GM18861 (cell line): Measurements from ENCODE around the gene BGN.

Experiments
- ATAC-seq: cut with Tn5 transposase; IDR thresholded peaks from one replicate; pipeline ENCODE4 v1.9.1; 2021; ENCODE audit not compliant: unreplicated experiment

The BGN gene

DNA sequence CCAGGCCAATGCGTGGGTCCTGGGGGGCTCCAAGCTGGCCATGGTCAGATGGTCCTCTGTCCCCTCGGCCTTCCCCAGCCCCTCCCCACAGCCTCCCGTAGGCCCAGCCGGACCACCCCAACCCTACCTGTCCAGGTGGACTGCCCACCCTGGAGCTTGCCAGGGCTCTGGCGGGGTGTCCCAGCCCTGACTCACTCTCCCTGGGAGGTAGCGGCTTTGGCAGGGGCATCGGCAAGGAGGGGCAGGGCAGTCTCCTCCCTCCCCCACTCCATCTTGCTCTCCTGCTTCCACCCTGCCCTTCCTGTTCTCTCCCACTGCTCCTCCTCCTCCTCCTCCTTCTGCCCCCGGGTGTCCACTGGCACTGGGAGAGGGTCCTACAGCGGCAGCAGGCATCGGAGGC lies 7.4 kb downstream of the BGN start:
- no peak for ATAC-seq

GRCh38 chrX:153502796-153503195 lies 8.0 kb downstream of the BGN start:
- ATAC-seq, result no peak

GRCh38 chrX:153504445-153505016 lies 9.8 kb downstream of the BGN start:
- no peak for ATAC-seq

- ATAC-seq, result no peak
Measured at GRCh38 chrX:153505361-153505760, 10.6 kb downstream of the BGN start.

DNA sequence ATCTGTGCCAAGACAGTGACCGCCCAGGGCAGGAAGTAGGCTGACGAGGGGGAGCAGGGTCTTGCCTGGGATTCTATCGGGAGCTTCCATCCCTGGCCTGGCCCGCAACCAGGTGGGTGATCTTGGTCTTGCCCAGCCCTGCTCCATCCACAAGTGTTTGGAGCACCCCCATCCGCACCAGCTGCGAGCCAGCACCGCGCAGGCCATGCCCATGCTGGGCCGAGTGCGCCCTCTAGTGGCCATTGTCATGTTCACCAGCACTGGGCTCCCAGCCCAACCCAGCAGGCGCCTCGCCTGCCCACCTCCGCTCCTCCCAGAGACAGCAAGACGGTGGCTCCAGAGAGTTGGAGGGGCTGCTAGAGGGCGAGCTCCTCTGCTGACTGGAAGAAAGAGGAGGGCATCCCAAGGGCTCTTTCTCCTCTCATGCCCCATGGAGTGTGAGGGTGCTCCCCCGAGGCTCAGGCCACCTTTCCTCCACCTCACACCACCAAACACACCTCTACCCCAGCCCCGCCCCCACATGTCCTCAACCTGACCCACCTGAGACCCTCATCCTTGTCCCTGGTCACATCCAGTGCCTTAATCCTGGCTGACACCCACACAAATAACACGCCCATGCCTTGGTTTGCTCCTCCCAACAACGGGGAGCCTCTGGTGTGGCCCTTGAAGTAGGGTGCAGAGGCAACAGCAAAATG lies 12.9 kb downstream of the BGN start:
- ATAC-seq, result peak; percentile 81

DNA sequence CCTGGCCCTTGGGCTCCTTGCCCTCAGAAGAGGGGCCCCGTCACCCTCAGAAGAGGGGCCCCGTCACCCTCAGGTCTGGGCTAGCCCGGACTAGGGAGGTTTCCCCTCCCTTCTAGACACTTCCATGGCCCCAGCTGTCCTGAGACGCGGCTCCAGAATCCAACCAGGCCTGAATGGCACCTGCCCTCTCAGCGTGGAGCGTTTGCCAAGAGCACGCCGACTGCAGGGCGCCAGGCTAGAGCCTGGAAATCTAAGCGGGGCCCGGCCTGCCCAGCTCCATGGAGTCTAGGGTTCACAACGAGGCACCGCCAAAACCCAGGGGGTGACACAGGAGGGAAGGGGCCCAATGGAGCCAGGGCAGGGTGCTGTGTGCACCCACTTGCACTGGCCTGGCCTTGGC lies 14.8 kb downstream of the BGN start:
- ATAC-seq, result no peak

- no peak for ATAC-seq
Measured at GRCh38 chrX:153510383-153510782, 15.6 kb downstream of the BGN start.

GRCh38 chrX:153511784-153512500 lies 17.2 kb downstream of the BGN start:
- no peak for ATAC-seq

GRCh38 chrX:153512501-153512893 lies 17.7 kb downstream of the BGN start:
- ATAC-seq, result no peak

DNA sequence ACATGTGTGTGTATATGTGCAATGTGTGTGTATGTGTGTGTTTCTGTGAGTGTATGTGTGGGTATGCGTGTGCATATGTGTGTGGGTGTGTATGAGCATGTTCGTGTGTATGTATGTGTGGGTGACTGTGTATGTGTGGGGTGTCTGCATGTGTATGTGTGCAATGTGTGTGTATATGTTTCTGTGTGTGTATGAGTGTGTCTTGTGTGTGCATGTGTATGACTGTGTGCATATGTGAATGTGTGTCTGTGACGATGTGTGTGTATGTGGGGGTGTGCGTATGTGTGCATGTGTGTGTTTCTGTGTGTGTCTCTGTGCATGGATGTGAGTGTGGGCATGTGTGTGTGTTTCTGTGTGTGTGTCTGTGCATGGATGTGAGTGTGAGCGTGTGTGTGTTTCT lies 18.5 kb downstream of the BGN start:
- no peak for ATAC-seq

- no peak for ATAC-seq
Measured at GRCh38 chrX:153514259-153514658, 19.5 kb downstream of the BGN start.

GRCh38 chrX:153515435-153515834 lies 20.7 kb downstream of the BGN start:
- no peak for ATAC-seq

DNA sequence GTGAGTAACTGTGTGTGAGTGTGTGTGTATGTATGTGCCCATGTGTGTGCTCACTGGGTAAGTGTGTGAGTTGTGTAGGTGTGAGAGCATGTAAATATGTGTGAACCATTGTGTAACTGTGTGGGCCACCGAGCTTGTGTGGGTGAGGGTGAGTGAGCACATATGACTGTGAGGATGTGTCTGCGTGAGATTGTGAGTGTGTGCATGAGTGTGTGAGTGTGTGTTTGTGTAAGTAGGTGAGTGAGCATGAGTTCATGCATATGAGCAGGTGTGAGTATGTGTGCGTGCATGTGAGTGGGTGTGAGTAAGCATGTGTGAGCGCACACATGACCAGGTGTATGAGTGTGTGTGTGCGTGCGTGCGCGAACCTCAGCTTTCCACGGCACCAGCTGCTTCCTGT lies 21.3 kb downstream of the BGN start:
- no peak for ATAC-seq

DNA sequence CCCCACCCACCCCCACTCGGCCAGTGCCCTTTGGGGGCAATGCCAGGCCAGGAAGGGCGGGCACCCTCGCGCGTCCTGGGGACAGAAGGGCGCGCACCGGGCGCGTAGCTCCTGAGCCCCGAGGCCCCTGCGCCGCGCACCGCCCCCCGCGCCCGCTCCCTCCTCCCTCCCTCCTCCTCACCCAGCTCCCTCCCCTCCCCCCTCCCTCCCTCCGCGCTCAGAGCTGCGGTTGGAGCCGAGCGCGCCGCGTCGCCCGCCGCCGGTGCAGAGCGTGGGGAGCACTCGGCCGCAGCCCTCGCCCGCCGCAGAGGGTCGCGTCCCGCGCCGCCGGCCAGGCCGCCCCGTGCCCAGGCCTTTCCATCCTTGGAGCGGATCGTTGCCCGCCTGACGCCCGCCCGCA lies 22.6 kb downstream of the BGN start, which contains the start of gene ATP2B3:
Gene ATP2B3, plus strand, starts transcription at position 220 of the 400 bp plus-strand sequence. CDS start 18,606 bp downstream, outside the sequence.
- no peak for ATAC-seq

GRCh38 chrX:153517946-153518834 lies 23.4 kb downstream of the BGN start:
- ATAC-seq, result no peak

GRCh38 chrX:153519569-153520286 lies 24.9 kb downstream of the BGN start:
- ATAC-seq, result no peak

- ATAC-seq, result no peak
Measured at GRCh38 chrX:153520287-153520917, 25.6 kb downstream of the BGN start.

DNA sequence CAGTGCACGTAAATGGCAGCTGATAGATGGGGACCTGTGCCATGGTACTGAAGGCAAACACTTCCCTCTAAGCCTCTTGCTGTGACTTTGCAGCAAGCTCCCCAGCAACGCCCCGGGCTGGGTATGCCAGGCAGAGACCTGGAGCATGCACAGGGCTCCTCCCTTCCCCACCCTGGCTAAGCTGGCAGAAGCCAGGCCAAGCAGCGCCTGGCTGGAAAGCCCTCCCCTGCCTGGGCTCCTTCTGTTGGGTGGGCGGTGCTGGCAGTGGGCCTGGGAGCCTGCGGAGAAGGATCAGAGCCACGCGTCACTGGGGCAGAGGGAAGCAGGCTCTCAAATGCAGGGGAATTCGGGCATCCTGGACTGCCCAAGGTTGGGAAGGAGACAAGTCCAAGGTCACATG lies 26.3 kb downstream of the BGN start:
- ATAC-seq, result no peak

- no peak for ATAC-seq
Measured at GRCh38 chrX:153522259-153522658, 27.5 kb downstream of the BGN start.

- ATAC-seq, result no peak
Measured at GRCh38 chrX:153523269-153523668, 28.5 kb downstream of the BGN start.
